HG03135 (cell line): ENCODE measurements around the gene NHLRC4.
"Not testable (repeated sequence)": the region's sequence is repeated elsewhere in the genome, so short reads cannot be mapped to it uniquely, and the experiment has no call there.

Experiments
- ATAC-seq: cut with Tn5 transposase; IDR thresholded peaks from one replicate; pipeline ENCODE4 v1.9.1; 2021; ENCODE audit warnings: mild to moderate bottlenecking, moderate library complexity; ENCODE audit not compliant: unreplicated experiment

The NHLRC4 gene

DNA sequence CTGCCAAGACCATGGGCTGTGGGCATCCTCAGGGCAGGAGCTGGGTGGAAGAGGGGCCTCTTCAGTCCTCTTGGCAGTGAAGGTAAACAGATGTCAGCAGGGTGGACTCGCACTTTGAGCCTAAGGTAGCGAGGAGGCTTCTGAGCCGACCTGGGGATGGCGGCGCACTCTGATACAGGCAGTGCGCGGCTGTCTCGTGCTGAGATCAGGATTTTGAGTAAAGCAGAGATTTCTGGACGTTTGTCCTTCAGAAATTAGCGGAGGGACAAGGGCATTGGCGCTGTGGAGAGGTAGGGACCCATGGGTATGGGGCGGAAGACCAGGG, 29.9 kb downstream of the NHLRC4 start:
- no peak for ATAC-seq

DNA sequence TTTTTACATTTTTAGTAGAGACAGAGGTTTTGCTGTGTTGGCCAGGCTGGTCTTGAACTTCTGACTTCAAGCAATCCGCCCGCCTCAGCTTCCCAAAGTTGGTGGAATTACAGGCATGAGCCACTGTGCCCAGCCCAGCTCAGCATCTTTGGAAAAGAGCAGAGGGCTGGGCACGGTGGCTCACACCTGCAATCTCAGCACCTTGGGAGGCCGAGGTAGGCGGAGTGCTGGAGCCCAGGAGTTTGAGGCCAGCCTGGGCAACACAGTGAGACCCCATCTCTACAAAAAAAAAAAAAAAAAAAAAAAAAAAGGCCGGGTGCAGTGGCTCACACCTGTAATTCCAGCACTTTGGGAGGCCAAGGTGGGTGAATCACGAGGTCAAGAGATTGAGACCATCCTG, 30.9 kb downstream of the NHLRC4 start:
- ATAC-seq = not testable (repeated sequence)

DNA sequence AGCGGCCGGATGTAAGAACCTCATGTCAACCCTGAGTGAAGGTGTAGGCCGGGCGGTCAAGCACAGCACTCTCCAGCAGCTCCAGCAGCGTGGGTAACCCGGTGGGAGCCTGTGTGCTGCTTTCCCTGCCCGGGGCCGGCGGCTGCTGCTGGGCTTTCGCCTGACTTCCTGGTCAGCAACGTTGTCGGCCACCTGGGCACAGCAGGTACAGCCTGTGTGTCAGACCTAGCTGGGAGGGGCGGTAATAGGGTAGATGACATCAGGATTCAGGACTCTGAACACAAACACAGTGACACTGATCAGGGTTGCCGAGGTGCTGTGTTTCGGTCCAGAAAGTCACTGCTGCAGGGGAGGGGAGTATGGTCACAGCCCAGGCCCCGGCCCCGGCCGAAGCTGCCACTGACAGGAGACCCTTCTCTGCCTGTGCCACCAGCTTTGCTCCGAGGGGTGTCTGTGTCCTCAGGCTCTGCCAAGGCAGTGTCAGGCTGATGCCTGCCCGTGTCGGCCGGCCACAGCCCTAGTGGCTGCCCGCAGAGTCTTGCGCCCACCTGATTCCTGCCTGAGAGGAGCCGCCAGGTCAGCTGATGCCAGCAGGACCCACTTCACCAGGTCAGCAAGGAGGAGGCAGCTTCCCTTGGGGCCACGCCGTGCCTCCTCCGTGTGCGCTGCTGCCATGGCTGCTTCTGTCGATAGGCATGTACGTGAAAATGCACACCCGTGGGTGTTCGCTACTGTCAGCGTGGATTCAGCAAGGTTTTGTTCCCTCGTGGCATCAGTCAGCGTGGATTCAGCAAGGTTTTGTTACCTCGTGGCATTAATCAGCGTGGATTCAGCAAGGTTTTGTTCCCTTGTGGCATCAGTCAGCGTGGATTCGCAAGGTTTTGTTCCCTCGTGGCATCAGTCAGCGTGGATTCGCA, 32.3 kb downstream of the NHLRC4 start:
- ATAC-seq = no peak

DNA sequence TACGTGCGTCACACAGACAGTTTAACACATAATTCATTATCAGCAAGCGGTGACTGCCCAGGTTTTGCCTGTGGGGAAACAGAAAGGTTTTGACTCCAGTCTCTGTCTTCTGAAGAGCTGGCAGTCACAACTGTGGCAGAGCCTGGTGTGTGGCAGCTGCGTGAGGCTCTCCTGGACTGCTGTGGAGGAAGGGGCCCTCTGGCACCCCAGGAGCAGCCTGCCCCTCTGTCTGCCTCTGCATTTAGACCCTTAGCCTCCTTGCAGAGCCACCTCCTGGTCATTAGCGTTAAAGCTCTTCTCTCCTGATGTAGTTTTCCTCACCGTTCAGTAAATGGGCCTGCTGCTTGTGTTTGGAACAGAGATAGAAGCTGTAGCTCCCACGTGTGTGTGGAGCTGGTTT, 34.0 kb downstream of the NHLRC4 start:
- no peak for ATAC-seq

DNA sequence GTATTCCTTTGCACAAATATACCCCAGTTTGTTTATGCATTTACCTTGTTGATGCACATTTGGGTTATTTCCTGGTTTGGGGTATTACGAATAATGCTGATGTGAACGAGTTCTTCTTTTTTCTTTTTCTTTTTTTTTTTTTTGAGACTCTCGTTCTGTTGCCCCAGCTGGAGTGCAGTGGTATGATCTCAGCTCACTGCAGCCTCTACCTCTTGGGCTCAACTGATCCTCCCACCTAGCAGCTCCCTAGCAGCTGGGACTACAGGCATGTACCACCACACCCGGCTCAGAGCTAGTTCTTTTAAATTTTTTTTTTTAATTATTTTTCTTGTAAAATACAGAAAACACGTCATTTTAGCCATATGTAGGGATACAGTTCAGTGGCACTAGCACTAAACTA, 37.1 kb downstream of the NHLRC4 start:
- ATAC-seq = no peak

DNA sequence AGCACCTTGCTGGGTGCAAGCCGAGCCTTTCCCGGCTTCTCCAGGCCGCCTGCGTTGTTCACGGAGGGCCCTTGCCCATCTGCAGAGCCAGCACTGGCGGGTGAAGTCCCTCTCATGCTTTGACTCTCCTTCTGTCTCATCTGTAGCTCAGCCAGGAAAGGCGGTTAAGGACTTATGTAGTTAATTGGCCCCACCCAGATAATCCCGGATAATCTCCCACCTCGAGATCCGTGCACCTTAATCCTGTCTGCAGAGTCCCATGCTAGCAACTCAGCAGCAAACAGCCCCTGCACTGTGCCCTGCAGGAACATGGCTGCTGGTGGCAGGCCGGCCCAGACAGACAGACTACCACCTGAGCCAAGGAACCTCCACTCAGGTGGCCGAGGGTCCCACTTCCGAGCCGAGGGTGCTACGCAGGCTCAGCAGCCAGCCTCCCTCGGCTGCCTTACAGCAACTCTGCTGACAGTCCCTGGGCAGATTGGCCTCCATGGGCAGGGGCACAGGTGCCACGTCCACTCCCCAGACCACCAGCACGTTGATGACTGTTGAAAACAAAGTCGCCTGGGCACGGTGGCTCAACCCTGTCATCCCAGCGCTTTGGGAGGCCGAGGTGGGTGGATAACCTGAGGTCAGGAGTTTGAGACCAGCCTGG, 40.0 kb downstream of the NHLRC4 start:
- ATAC-seq = no peak

DNA sequence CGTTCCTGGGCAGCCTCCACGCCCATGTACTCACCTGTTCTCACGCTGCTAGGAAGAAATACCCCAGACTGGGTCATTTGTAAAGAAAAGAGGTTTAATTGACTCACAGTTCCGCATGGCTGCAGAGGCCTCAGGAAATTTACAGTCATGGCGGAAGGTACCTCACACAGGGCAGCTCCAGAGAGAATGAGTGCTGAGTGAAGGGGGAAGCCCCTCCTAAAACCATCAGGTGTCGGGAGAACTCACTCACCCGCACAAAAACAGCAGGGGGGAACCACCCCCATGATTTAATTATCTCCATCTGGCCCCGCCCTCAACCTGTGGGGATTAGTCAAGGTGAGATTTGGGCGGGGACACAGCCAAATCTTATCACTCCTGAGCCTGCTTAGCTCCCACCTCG, 41.2 kb downstream of the NHLRC4 start:
- ATAC-seq = no peak

DNA sequence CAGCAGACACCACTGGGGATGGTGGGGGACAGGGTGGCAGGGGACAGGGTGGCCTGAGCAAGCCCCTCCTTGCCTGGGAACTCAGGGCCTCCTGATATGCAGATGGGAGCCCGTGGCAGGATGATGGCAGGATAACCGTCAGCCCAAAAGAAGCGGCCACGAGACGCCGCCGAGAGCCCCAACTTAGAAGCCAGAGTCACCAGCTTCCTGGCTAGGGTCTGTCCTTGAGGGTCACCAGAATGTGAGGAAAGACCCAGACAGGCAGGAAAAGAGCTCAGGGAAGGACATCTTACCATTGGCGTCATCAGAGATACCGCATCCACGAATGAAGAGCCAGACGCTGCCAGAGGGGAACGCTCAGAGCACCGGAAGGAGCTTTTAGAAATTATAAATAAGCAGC, 42.5 kb downstream of the NHLRC4 start:
- no peak for ATAC-seq

DNA sequence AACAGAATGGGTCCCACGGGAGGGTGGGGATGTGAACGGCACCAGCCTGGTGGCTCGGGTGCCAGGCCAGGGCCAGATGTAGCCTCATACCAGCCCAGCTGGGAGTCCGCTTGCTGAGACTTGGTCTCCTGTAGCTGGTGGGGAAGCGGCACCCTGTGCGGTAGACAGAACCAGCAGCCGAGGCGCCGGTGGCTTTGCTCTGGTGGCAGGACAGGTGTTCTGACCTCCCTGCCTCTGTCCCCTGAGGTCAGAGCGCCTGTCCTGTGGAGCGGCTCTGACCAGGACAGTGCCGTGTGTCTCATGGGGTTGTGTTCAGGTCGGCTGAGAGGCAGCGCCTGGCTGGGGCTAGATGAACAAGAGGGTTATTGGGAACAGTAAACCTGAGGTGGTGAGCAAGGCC, 43.2 kb downstream of the NHLRC4 start:
- ATAC-seq = no peak

DNA sequence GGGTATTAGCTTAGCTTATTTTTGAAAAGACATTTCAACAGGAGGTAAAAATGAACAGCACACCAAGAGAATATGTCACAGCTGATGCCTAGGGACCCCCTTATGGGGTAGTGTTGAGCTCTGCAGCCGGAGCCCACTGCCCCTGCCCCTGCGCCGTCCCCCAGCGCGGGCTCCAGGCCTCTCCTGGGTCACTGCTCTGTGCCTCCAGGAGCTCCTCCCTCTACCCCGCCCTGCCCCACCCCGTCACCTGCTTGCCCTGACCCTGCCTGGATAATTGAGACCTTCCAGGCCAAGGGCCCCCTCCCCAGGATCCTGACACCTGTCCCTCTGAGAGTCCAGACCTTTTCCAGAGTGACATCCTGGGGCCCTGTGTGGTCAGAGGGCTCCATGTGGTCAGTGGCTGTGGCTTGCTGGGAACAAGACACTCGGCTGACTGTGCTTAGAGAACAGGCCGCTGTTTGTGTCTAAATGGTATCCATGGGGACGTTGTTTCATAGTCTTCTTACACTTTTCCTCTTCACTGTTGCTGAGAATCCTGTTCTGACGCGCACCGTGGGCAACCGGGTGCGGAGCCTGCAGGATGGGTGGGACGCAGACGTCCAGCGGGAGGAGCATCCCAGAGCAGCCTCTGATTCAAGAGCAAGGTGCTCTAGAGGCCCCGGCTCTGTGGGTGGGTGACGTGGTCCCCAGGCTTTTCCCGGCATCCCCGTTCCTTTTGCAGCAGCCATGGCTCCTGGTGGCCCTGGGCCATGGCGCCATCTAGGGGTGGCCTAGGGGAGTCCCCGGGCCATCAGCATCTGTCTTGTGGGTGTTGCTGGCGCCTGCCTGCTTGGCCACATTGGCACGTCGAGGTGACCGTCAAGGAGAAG, 43.9 kb downstream of the NHLRC4 start:
- no peak for ATAC-seq

DNA sequence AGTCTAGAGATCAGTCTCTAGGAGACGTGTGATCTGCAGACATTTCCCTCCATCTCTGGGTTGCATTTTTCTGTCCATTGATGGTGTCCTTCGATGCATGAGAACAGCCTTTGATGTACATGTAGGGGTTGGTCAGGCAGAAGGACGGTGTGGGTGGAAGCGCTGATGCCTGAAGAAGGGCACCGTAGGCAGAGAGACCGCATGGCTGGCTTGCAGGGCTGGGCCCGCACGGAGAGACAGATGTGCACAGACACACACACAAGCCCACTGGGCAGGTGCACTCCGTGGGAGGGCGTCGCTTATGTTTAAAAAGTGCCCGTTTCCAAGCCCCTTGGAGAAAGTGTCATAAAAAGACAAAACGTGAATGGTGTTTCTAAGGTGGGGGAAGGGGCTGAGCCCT, 48.3 kb downstream of the NHLRC4 start:
- no peak for ATAC-seq

DNA sequence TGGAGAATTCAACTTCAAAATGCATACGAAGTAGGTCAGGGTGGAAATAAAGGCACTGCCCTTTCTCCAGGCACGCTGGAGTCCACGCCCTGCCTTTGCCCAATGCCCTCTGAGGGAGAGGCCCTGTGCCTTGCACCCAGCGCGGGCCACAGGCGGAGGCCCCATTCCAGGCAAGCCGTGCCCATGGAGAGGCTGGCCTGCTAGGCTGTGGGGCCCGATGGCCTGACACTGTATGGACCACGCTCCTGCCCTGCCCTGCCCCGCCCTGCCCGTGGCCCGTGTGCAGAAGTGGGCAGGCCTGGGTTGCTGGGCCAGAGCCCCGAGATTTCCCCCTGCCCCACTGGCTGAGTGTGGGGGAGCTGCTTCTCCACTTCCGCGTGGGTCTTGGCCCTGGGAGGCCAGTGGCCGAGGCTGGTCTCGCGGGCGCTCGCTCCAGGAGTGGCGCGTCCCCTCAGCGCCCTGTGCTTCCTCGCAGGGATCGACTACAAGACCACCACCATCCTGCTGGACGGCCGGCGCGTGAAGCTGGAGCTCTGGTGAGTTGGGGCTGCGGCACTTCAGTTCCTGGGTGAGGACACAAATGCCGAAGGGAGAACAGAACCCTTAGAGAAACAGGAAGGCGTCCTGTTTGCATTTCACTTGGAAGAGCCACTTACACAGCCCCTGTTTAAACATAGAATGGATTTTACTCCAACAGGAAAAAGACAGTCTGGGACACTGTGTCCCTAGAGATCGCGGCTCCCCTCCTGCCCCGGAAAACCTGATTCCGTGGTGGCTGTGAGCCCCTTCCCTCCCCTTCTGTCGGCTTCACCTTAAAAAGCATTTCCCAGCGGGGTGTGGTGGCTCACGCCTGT, 50.2 kb downstream of the NHLRC4 start:
- ATAC-seq = no peak

DNA sequence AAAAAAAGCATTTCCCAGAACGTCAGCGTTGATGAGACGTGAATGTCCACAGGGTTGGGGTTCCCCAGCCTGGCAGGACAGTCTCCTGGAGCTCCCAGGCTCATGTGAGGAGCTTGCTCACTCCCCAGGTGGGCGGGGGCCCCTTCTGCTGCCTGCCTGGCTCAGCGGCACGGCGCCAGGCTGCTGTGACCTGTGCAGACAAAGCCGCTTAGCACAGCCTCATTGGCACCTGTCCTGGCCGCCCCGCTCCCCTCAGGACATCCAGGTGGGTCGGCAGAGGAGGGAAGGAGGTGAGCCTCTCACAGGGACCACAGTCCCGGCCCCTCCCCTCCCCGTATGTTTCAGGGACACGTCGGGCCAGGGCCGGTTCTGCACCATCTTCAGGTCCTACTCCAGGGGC, 51.0 kb downstream of the NHLRC4 start:
- no peak for ATAC-seq
